Measurements from ENCODE around the gene FAM200C. TPM values are rescaled to one million over a fixed set of nuclear protein-coding genes. Genes with fewer than 3 reads are reported as not detected.

The FAM200C gene
- total RNA-seq, 1 experiment from 2014 or later, result 4.9 TPM

- peak; percentile 94 for DNase-seq (ENCODE audit: low spot score)
- in situ Hi-C loops (cut with HindIII; ENCODE audit: low sequenced_read_pairs), result no loop called here
Observed at GRCh38 chr5:160421625-160422258, 21.9 kb upstream of the FAM200C start, which contains the start of gene PTTG1. Gene PTTG1 (plus strand): TSS chr5:160421855. CDS start chr5:160422313, 458 bp downstream.

- no peak for DNase-seq (ENCODE audit: low spot score)
- in situ Hi-C loops (cut with HindIII; ENCODE audit: low sequenced_read_pairs), result no loop called here
Observed at GRCh38 chr5:160420331-160420610, 20.4 kb upstream of the FAM200C start.

- no peak for DNase-seq (ENCODE audit: low spot score)
- in situ Hi-C loops (cut with HindIII; ENCODE audit: low sequenced_read_pairs), result no loop called here
Observed at GRCh38 chr5:160419458-160420330, 19.8 kb upstream of the FAM200C start.

GRCh38 chr5:160418561-160419457 is 19.0 kb upstream of the FAM200C start, which contains the start of gene SLU7:
Gene SLU7 (minus strand): TSS chr5:160419081. CDS start chr5:160415294, 3,787 bp downstream.
- DNase-seq (ENCODE audit: low spot score), result peak; percentile 88
- in situ Hi-C loops (cut with HindIII; ENCODE audit: low sequenced_read_pairs), result no loop called here

GRCh38 chr5:160398806-160399205 is 1.0 kb downstream of the FAM200C start:
- peak; percentile 27 for DNase-seq (ENCODE audit: low spot score)
- in situ Hi-C loops (cut with HindIII; ENCODE audit: low sequenced_read_pairs), result no loop called here

- DNase-seq (ENCODE audit: low spot score), result peak; percentile 8
- in situ Hi-C loops (cut with HindIII; ENCODE audit: low sequenced_read_pairs), result no loop called here
Observed at GRCh38 chr5:160397492-160397891, 2.4 kb downstream of the FAM200C start.

GRCh38 chr5:160395111-160395510 is 4.7 kb downstream of the FAM200C start:
- in situ Hi-C loops (cut with HindIII; ENCODE audit: low sequenced_read_pairs), result no loop called here
- DNase-seq (ENCODE audit: low spot score), result peak; percentile 58

- in situ Hi-C loops (cut with HindIII; ENCODE audit: low sequenced_read_pairs), result no loop called here
- peak; percentile 63 for DNase-seq (ENCODE audit: low spot score)
Observed at GRCh38 chr5:160390787-160391696, 8.8 kb downstream of the FAM200C start.

GRCh38 chr5:160387445-160387844 is 12.4 kb downstream of the FAM200C start:
- DNase-seq (ENCODE audit: low spot score), result no peak
- in situ Hi-C loops (cut with HindIII; ENCODE audit: low sequenced_read_pairs), result no loop called here

- in situ Hi-C loops (cut with HindIII; ENCODE audit: low sequenced_read_pairs), result no loop called here
Observed at GRCh38 chr5:160385496-160385895, 14.4 kb downstream of the FAM200C start.

GRCh38 chr5:160384681-160385080 is 15.2 kb downstream of the FAM200C start:
- no peak for DNase-seq (ENCODE audit: low spot score)
- in situ Hi-C loops (cut with HindIII; ENCODE audit: low sequenced_read_pairs), result no loop called here

More at GRCh38 chr5:160385496-160385895, 14.4 kb downstream of the FAM200C start:
- DNase-seq (ENCODE audit: low spot score), result no peak

- DNase-seq (ENCODE audit: low spot score), result no peak
- in situ Hi-C loops (cut with HindIII; ENCODE audit: low sequenced_read_pairs), result no loop called here
Observed at GRCh38 chr5:160382346-160382745, 17.5 kb downstream of the FAM200C start.

- no peak for DNase-seq (ENCODE audit: low spot score)
- in situ Hi-C loops (cut with HindIII; ENCODE audit: low sequenced_read_pairs), result no loop called here
Observed at GRCh38 chr5:160380041-160380440, 19.8 kb downstream of the FAM200C start.

GRCh38 chr5:160379511-160379910 is 20.3 kb downstream of the FAM200C start:
- no peak for DNase-seq (ENCODE audit: low spot score)
- in situ Hi-C loops (cut with HindIII; ENCODE audit: low sequenced_read_pairs), result no loop called here

GRCh38 chr5:160378330-160378729 is 21.5 kb downstream of the FAM200C start:
- no peak for DNase-seq (ENCODE audit: low spot score)
- in situ Hi-C loops (cut with HindIII; ENCODE audit: low sequenced_read_pairs), result no loop called here

- in situ Hi-C loops (cut with HindIII; ENCODE audit: low sequenced_read_pairs), result no loop called here
- no peak for DNase-seq (ENCODE audit: low spot score)
Observed at GRCh38 chr5:160377651-160378050, 22.2 kb downstream of the FAM200C start.

- in situ Hi-C loops (cut with HindIII; ENCODE audit: low sequenced_read_pairs), result no loop called here
Observed at GRCh38 chr5:160376416-160376815, 23.4 kb downstream of the FAM200C start.

GRCh38 chr5:160375701-160376100 is 24.2 kb downstream of the FAM200C start:
- in situ Hi-C loops (cut with HindIII; ENCODE audit: low sequenced_read_pairs), result no loop called here
- DNase-seq (ENCODE audit: low spot score), result no peak

More at GRCh38 chr5:160376416-160376815, 23.4 kb downstream of the FAM200C start:
- no peak for DNase-seq (ENCODE audit: low spot score)
